AG09309 (cell line): ENCODE data around the gene S1PR5.

Experiments
- DNase-seq: peaks from one replicate; pipeline ENCODE4 v3.0.0-alpha.2; 2010; ENCODE audit warnings: low read depth
- H3K4me3 ChIP-seq: 2 replicates; pipeline ENCODE4 v1.5.1; 2011; ENCODE audit warnings: mild to moderate bottlenecking, low read depth, low read length, moderate library complexity; ENCODE audit not compliant: control insufficient read depth
- TF ChIP-seq, protein P1 (sequence below): IDR thresholded peaks from 2 replicates; pipeline ENCODE4 v1.5.1; 2011; ENCODE audit warnings: mild to moderate bottlenecking, low read depth, low read length, inconsistent platforms; ENCODE audit not compliant: insufficient read depth, control insufficient read depth; ENCODE audit errors: missing control alignments

Gene S1PR5

DNA sequence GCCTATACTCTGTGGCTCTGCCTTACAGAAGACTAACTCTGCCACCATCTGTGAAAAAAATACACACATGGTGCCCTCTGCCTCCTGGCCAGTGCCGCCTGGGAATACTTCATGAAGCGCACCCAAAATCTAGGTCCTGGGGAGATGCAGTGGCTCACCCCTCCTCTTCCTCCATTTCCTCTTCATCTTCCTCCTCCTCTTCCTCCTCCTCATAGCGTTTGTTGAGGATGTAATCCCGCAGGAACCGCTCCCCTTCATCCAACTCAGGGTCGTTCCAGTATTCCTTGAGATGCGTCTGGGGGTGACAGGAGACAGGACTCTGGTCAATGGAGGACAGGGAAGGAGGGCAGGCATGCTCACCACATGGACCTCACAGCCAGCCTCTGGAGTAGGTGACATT, 42.9 kb upstream of the S1PR5 start:
- no peak for DNase-seq
- no peak overlapping the region for H3K4me3 ChIP-seq
- TF ChIP-seq, protein P1, sequence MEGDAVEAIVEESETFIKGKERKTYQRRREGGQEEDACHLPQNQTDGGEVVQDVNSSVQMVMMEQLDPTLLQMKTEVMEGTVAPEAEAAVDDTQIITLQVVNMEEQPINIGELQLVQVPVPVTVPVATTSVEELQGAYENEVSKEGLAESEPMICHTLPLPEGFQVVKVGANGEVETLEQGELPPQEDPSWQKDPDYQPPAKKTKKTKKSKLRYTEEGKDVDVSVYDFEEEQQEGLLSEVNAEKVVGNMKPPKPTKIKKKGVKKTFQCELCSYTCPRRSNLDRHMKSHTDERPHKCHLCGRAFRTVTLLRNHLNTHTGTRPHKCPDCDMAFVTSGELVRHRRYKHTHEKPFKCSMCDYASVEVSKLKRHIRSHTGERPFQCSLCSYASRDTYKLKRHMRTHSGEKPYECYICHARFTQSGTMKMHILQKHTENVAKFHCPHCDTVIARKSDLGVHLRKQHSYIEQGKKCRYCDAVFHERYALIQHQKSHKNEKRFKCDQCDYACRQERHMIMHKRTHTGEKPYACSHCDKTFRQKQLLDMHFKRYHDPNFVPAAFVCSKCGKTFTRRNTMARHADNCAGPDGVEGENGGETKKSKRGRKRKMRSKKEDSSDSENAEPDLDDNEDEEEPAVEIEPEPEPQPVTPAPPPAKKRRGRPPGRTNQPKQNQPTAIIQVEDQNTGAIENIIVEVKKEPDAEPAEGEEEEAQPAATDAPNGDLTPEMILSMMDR = no peak

DNA sequence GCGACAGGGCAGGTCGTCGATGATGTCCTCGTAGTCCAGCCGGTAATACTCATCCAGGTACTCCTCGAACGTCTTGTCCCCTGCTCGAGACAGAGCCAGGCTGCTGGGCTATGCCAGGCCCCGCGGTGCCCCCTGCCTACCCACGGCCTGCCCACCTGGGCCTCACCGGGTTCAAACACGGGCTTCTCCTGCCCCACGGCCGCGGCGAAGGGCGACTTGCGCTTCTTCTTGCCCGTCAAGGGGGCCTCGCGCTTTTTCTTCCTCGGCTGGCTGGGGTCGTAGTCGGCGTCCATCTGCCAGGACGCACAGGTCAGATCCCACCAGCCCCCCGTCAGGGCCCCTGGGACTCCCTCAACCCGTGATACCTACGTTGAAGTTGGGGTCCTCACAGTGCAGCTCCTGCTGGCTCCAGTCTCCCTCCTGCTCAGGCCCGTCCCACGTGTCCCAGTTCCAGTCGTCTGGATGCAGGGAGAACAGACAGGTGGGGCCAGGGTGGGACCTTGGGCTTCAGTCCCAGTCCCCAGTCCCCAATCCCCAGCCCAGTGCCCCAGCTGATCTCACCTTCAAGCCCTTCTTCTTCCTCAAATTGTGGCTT, 40.5 kb upstream of the S1PR5 start:
- DNase-seq = no peak
- TF ChIP-seq, protein P1 = no peak

DNA sequence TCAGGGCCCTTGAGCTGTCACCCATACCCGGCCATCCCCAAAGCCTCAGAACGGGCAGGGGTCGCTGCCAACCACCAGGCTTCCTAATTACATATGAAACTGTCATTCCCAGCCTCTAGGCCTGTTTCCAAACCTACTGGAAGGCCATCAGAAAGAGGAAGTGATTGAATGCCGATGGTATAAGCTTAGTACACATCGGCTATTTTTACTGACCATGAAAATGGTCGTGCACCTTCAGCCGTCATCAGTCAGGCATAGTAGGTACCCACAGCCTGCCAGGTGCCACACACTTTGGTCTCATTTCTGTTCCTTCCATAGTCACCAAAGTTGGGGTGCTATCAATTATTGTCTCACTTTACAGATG, 38.3 kb upstream of the S1PR5 start:
- H3K4me3 ChIP-seq = no peak overlapping the region
- DNase-seq = no peak
- TF ChIP-seq, protein P1 = no peak

More for the DNA sequence above, 40.5 kb upstream of the S1PR5 start:
- H3K4me3 ChIP-seq = no peak overlapping the region

DNA sequence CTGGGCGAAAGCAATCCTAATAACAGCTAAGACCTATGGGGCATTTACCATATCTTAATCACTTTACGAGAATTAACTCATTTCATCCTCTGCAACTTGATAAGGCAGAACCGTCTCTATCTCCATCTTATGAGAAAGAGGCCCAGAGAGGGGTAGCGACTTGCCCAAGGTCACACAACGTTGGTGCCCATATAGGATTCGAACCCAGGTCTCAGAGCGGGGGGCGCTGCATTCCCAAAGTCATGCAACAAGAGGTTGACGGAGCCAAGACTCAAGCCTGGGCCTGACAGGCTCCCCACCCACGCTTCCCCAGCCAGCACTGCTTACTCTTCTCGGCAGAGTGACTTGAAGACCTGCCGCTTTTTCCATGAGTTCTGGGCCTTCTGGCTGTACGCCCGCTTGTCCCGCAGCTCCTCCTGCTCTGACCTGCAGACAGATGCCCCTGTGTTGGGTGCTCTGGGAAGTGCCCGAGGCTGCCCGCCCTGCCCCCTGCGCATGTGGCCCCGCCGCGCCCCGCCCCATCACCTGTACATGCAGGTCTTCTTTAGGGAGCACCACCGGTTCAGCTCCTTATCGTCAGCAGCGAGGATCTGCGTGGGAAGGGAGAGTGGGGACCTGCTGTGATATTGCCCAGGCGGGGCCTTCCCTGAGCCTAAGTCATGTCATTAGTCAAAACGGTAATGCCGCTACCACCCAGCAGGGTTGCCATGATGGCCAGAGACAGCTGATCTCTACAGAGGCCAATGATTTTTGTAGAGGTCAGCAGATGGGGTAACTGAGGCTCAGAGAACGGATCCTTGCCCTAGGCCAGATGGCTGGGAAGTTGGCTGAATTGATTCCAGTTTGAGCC, 37.7 kb upstream of the S1PR5 start:
- TF ChIP-seq, protein P1 = no peak
- DNase-seq = no peak
- no peak overlapping the region for H3K4me3 ChIP-seq

DNA sequence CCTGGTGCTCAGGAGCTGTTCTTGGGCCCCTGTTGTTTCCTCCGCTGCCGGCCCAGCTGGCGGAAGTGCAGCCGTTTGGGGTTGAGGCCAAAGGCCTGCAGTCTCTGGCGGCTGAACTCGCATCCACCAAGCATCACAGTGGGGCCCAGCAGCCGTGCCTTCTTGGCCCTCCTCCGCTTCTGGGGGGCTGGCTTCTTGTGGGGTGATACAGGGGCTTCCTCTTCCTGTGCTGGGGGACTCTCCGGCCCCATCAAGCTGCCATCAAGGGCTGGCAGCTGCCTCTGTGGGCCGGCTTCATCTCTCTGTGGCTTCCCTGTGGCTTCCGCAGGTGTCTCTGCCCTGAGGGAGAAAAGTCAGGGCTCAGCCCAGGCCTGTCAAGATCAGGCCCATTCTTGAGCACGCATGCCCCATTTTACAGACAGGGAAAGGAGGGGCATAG, 36.7 kb upstream of the S1PR5 start:
- no peak for DNase-seq
- TF ChIP-seq, protein P1 = no peak
- H3K4me3 ChIP-seq = no peak overlapping the region

DNA sequence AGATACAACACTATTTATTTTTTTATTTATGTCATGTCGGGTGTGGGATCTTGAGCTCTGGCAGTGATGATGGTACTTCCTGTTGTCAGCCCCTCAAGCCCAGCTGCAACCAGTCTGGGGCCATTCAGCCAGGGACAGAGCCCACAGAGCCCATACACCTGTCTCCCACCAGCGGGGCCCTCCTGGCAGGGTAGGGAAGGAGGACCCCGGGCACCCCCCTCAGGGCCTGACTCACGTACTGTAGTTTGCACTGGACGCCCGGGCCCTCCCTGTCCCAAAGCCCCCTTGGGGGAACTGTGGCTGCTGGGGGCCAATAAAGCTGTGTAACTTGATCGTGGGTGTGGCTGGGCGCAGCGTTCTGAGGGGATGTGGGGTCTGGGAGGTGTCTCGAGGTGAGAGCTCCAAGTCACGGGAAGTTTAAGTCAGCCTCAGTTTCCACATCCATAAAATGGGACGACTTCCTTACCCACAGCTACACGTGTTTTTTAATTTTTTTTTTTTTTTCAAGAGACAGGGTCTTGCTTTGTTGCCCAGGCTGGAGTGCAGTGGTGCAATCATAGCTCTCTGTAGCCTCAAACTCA, 35.9 kb upstream of the S1PR5 start:
- H3K4me3 ChIP-seq = no peak overlapping the region
- TF ChIP-seq, protein P1 = no peak
- DNase-seq = no peak
